H1 (cell line): Measurements from ENCODE around the gene RAB11FIP3. TPM values are rescaled to one million over a fixed set of nuclear protein-coding genes. Genes with fewer than 3 reads are reported as not detected.

ENCODE experiments used
- BRCA1 ChIP-seq: IDR thresholded peaks from 2 replicates; pipeline ENCODE4 v1.6.1; 2012; ENCODE audit warnings: low read depth, low read length, improper control_type of control experiment
- EGR1 ChIP-seq: IDR thresholded peaks from 2 replicates; pipeline ENCODE4 v1.6.1; 2011; ENCODE audit warnings: low read depth, low read length, borderline replicate concordance
- FOSL1 ChIP-seq: IDR thresholded peaks from 2 replicates; pipeline ENCODE4 v1.6.1; 2011; ENCODE audit warnings: mild to moderate bottlenecking, low read depth, low read length, moderate library complexity; ENCODE audit not compliant: insufficient read depth
- GABPA ChIP-seq: IDR thresholded peaks from 2 replicates; pipeline ENCODE4 v1.6.1; 2011; ENCODE audit warnings: mild to moderate bottlenecking, low read length, moderate library complexity, borderline replicate concordance; ENCODE audit not compliant: insufficient read depth
- PHF8 ChIP-seq: fragments of 200-600 bp; sonication (generic); conservative IDR thresholded peaks from 2 replicates; pipeline ENCODE4 v1.7.1; 2012; ENCODE audit warnings: low read depth, mild to moderate bottlenecking, inconsistent platforms, low read length, moderate library complexity
- POU5F1 ChIP-seq: IDR thresholded peaks from 2 replicates; pipeline ENCODE4 v1.6.1; 2011; ENCODE audit warnings: low read depth, mild to moderate bottlenecking, low read length, moderate library complexity
- RAD21 ChIP-seq, 2 experiments: IDR thresholded peaks in 1 of 2; conservative IDR thresholded peaks in 1 of 2; 2 replicates each; pipeline ENCODE4 v1.6.1; 2011; ENCODE audit warnings: low read depth in 2 of 2, low read length in 2 of 2, improper control_type of control experiment in 1 of 2, inconsistent platforms in 1 of 2, mild to moderate bottlenecking in 1 of 2, moderate library complexity in 1 of 2
- RNF2 ChIP-seq: fragments of 200-900, 300-1000 bp; sonication (generic); IDR thresholded peaks from 2 replicates; pipeline ENCODE4 v1.7.1; 2016; ENCODE audit warnings: borderline replicate concordance, low read depth, mild to moderate bottlenecking, antibody characterized with exemption, low read length; ENCODE audit not compliant: poor library complexity, severe bottlenecking; ENCODE audit errors: missing control alignments
- RXRA ChIP-seq: IDR thresholded peaks from 2 replicates; pipeline ENCODE4 v1.6.1; 2011; ENCODE audit warnings: low read depth, mild to moderate bottlenecking, low read length, moderate library complexity; ENCODE audit not compliant: insufficient read depth
- TCF12 ChIP-seq: IDR thresholded peaks from 2 replicates; pipeline ENCODE4 v1.6.1; 2011; ENCODE audit warnings: low read depth, mild to moderate bottlenecking, low read length
- polyA plus RNA-seq, 7 experiments: library from polyadenylated mRNA; depleted of rRNA in 3 of 7; stranded (reverse) in 5 of 7; unstranded in 2 of 7; fragments of >200 nt in 5 of 7; fragments of 200-250 nt in 2 of 7; gene quantifications; 1 replicate in 5 of 7; 2 replicates in 1 of 7; 4 replicates in 1 of 7; pipeline versions ENCODE4 v1.2.1 to v1.2.3, GENCODE V29; 2011 to 2013; ENCODE audit warnings: missing spikeins in 2 of 7, mixed read lengths in 2 of 7
- total RNA-seq: library from RNA; stranded (reverse); fragmentation: NEBNext Ultra II Directional; extraction: Animal tissue kit (Norgen Biotek cat#: 25700); gene quantifications from 2 replicates; pipeline ENCODE4 v1.2.1, GENCODE V29; 2021
- TF ChIP-seq, protein P1 (sequence below): fragments of 300-600 bp; sonication (generic); IDR thresholded peaks from 2 replicates; pipeline ENCODE4 v1.7.1; 2012; ENCODE audit warnings: low read length, moderate library complexity, mild to moderate bottlenecking, inconsistent platforms; ENCODE audit not compliant: insufficient replicate concordance

The RAB11FIP3 gene
- total and polyA plus RNA-seq, 2 of the 8 experiments (the other 6 are each of a cell fraction or from before 2014, with no cell fraction given) = 9.3 to 35.2 TPM

DNA sequence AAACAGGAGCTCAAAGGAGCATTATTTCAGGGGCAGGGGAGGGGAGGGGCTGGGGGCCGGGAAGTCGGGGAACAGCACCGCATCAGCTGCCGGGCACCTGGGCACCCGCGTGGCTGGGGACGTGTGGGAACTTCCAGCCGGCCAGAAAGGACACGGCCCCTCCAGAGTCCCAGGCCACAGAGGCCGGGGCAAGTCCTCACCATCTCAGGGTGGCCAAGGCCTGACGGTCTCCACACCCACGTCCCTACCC, 44.8 kb upstream of the RAB11FIP3 start (continued):
- TF ChIP-seq, protein P1, sequence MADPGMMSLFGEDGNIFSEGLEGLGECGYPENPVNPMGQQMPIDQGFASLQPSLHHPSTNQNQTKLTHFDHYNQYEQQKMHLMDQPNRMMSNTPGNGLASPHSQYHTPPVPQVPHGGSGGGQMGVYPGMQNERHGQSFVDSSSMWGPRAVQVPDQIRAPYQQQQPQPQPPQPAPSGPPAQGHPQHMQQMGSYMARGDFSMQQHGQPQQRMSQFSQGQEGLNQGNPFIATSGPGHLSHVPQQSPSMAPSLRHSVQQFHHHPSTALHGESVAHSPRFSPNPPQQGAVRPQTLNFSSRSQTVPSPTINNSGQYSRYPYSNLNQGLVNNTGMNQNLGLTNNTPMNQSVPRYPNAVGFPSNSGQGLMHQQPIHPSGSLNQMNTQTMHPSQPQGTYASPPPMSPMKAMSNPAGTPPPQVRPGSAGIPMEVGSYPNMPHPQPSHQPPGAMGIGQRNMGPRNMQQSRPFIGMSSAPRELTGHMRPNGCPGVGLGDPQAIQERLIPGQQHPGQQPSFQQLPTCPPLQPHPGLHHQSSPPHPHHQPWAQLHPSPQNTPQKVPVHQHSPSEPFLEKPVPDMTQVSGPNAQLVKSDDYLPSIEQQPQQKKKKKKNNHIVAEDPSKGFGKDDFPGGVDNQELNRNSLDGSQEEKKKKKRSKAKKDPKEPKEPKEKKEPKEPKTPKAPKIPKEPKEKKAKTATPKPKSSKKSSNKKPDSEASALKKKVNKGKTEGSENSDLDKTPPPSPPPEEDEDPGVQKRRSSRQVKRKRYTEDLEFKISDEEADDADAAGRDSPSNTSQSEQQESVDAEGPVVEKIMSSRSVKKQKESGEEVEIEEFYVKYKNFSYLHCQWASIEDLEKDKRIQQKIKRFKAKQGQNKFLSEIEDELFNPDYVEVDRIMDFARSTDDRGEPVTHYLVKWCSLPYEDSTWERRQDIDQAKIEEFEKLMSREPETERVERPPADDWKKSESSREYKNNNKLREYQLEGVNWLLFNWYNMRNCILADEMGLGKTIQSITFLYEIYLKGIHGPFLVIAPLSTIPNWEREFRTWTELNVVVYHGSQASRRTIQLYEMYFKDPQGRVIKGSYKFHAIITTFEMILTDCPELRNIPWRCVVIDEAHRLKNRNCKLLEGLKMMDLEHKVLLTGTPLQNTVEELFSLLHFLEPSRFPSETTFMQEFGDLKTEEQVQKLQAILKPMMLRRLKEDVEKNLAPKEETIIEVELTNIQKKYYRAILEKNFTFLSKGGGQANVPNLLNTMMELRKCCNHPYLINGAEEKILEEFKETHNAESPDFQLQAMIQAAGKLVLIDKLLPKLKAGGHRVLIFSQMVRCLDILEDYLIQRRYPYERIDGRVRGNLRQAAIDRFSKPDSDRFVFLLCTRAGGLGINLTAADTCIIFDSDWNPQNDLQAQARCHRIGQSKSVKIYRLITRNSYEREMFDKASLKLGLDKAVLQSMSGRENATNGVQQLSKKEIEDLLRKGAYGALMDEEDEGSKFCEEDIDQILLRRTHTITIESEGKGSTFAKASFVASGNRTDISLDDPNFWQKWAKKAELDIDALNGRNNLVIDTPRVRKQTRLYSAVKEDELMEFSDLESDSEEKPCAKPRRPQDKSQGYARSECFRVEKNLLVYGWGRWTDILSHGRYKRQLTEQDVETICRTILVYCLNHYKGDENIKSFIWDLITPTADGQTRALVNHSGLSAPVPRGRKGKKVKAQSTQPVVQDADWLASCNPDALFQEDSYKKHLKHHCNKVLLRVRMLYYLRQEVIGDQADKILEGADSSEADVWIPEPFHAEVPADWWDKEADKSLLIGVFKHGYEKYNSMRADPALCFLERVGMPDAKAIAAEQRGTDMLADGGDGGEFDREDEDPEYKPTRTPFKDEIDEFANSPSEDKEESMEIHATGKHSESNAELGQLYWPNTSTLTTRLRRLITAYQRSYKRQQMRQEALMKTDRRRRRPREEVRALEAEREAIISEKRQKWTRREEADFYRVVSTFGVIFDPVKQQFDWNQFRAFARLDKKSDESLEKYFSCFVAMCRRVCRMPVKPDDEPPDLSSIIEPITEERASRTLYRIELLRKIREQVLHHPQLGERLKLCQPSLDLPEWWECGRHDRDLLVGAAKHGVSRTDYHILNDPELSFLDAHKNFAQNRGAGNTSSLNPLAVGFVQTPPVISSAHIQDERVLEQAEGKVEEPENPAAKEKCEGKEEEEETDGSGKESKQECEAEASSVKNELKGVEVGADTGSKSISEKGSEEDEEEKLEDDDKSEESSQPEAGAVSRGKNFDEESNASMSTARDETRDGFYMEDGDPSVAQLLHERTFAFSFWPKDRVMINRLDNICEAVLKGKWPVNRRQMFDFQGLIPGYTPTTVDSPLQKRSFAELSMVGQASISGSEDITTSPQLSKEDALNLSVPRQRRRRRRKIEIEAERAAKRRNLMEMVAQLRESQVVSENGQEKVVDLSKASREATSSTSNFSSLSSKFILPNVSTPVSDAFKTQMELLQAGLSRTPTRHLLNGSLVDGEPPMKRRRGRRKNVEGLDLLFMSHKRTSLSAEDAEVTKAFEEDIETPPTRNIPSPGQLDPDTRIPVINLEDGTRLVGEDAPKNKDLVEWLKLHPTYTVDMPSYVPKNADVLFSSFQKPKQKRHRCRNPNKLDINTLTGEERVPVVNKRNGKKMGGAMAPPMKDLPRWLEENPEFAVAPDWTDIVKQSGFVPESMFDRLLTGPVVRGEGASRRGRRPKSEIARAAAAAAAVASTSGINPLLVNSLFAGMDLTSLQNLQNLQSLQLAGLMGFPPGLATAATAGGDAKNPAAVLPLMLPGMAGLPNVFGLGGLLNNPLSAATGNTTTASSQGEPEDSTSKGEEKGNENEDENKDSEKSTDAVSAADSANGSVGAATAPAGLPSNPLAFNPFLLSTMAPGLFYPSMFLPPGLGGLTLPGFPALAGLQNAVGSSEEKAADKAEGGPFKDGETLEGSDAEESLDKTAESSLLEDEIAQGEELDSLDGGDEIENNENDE = no peak
- TF ChIP-seq RXRA (no peak), FOSL1 (no peak), PHF8 (no peak), RAD21 (IDR thresholded peaks at IDR 0.05 in 1 of 2, conservative IDR thresholded peaks at IDR 0.05 in 1 of 2; ENCODE audit: low read depth in 2 of 2, low read length in 2 of 2) (no peak), BRCA1 (no peak), RNF2 (no peak), GABPA (no peak), EGR1 (no peak), TCF12 (no peak), POU5F1 (no peak)
